ENCODE data around the gene CD320. TPM values are rescaled to one million over a fixed set of nuclear protein-coding genes. Genes with fewer than 3 reads are reported as not detected.
"Not testable (repeated sequence)": the region's sequence is repeated elsewhere in the genome, so short reads cannot be mapped to it uniquely, and the experiment has no call there.

The CD320 gene
- polyA plus RNA-seq, 1 experiment = 22.6 TPM

- no peak for DNase-seq (ENCODE audit: low read depth, low spot score)
- no peak overlapping the region for H3K27ac ChIP-seq (ENCODE audit: low read depth, low read length)
- POLR2A ChIA-PET = no interaction called here
- no peak overlapping the region for H3K4me3 ChIP-seq (ENCODE audit: low read depth, low read length)
- peaks cover 6% of the 10 kb centered on the region; the same call in 1 of the 2 replicates for H3K9me3 ChIP-seq (ENCODE audit: control insufficient read depth, insufficient read depth, low read length)
- no peaks in the 10 kb centered on the region for H3K27me3 ChIP-seq (ENCODE audit: control insufficient read depth, insufficient read depth, low read length)
- CTCF ChIA-PET = interaction anchor here (0.6 kb wide), 1 partner anchor 41 kb away, joined by 3 read pairs; no protein-coding TSS in a partner anchor
- TF ChIP-seq CTCF (IDR thresholded peaks at IDR 0.05; ENCODE audit: low read depth, low read length) = no peak
Measured at GRCh38 chr19:8306235-8307054, 1.7 kb downstream of the CD320 start.

DNA sequence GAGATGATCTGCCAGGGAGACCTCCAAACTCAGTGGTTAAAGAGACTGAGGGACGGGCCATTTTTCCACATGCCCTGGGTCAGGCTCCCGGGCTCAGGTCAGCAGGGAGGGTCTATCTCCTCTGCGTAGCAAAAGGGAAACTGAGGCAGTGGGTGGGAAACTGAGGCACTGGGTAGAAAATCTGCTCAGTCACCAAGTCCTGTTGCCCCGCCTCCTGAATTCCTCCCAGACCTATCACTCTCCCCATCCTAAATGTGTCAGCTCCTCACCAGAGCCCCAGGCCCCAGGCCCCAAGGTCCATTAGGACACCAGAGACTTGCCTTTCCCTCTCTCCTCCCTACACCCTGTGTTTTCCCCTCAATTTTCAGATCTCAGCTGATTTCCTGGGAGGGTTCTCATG, 2.4 kb downstream of the CD320 start:
- no peak overlapping the region for H3K4me3 ChIP-seq (ENCODE audit: low read depth, low read length)
- H3K27me3 ChIP-seq (ENCODE audit: control insufficient read depth, insufficient read depth, low read length) = no peaks in the 10 kb centered on the region
- TF ChIP-seq CTCF (IDR thresholded peaks at IDR 0.05; ENCODE audit: low read depth, low read length) = no peak
- no peak overlapping the region for H3K27ac ChIP-seq (ENCODE audit: low read depth, low read length)
- H3K9me3 ChIP-seq (ENCODE audit: control insufficient read depth, insufficient read depth, low read length) = peaks cover 6% of the 10 kb centered on the region; the same call in 1 of the 2 replicates
- ChIA-PET POLR2A (no interaction called here), CTCF (interaction anchor here (0.5 to 0.6 kb wide), 2 partner anchors 53 to 275 kb away, joined by 3 to 5 read pairs; no protein-coding TSS in a partner anchor)
- DNase-seq (ENCODE audit: low read depth, low spot score) = no peak

DNA sequence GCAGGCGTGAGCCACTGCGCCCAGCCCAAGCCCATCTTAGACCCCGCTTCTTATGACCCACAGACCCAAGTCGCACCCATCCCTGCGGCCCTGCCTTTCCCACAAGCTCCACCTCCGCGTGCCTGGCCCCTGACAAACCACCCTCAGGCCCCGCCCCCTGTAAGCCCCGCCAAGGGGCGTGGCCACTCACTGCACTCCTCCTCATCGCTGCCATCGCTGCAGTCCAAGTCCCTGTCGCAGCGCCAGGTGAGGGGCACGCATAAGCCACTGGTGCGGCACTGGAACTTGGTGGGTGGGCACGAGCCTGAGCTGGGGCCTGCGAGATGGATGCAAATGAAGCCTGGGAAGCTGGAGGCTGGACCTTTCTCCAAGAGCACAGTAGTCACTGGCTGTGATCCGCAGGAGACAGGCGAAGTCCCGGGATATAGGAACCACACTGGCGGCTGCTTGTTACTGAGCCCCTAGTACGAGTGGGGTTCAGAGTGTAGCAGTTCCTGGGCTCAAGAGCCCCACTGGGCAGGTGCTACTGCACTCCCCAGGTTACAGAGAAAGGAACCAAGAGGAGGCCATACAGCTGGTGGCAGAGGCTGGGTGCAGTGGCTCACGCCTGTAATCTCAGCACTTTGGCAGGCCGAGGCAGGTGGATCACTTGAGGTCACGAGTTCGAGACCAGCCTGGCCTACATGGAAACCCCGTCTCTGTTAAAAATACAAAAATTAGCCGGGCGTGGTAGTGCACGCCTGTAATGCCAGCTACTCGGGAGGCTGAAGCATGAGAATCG, 3.1 kb downstream of the CD320 start:
- ChIA-PET POLR2A (no interaction called here), CTCF (no interaction called here)
- Histone ChIP-seq H3K27ac (ENCODE audit: low read depth, low read length) (no peak overlapping the region), H3K4me3 (ENCODE audit: low read depth, low read length) (no peak overlapping the region), H3K27me3 (ENCODE audit: control insufficient read depth, insufficient read depth, low read length) (no peaks in the 10 kb centered on the region), H3K9me3 (ENCODE audit: control insufficient read depth, insufficient read depth, low read length) (peaks cover 6% of the 10 kb centered on the region; the same call in 1 of the 2 replicates)
- DNase-seq (ENCODE audit: low read depth, low spot score) = no peak
- TF ChIP-seq CTCF (IDR thresholded peaks at IDR 0.05; ENCODE audit: low read depth, low read length) = no peak

DNA sequence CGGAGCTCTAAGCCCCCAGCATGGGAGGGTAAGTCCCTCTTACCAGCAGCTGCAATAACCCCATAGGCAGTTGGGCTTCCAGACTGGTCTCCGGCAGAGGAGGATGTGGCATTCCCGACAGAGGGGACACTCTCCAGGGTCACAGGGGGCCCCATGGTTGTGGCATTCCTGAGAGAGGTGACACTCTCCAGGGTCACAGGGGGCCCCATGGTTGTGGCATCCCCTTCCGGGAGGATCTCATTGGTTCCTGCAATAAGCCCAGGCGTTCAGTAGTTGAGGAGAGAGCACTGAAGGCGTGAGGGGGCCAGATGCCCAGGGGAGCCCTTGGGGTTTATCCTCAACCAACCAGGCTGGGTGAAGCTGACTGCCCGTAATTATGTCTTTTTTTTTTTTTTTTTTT, 5.4 kb downstream of the CD320 start:
- Histone ChIP-seq H3K27me3 (ENCODE audit: control insufficient read depth, insufficient read depth, low read length) (no peaks in the 10 kb centered on the region), H3K27ac (ENCODE audit: low read depth, low read length) (no peak overlapping the region), H3K4me3 (ENCODE audit: low read depth, low read length) (no peak overlapping the region), H3K9me3 (ENCODE audit: control insufficient read depth, insufficient read depth, low read length) (peaks cover 6% of the 10 kb centered on the region; the same call in 1 of the 2 replicates)
- no peak for DNase-seq (ENCODE audit: low read depth, low spot score)
- ChIA-PET CTCF (no interaction called here), POLR2A (no interaction called here)
- TF ChIP-seq CTCF (IDR thresholded peaks at IDR 0.05; ENCODE audit: low read depth, low read length) = no peak

DNA sequence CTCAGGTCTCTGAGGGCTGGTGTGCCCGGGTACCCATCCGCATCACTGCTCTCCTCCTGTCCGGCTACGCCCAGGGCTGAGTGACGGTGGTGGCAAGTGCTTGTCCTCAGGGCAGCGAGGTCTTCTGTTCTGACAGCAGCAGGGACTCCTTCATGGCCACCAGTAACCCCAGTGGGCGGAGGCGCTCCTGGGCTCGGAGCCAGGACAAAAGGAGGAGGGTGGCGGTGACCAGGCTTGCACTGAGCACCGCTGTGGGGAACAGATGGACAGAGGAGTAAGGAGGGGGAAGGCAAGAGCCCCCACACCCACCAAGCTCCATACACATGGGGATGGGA, 5.8 kb downstream of the CD320 start:
- H3K27me3 ChIP-seq (ENCODE audit: control insufficient read depth, insufficient read depth, low read length) = no peaks in the 10 kb centered on the region
- DNase-seq (ENCODE audit: low read depth, low spot score) = no peak
- H3K4me3 ChIP-seq (ENCODE audit: low read depth, low read length) = no peak overlapping the region
- TF ChIP-seq CTCF (IDR thresholded peaks at IDR 0.05; ENCODE audit: low read depth, low read length) = no peak
- H3K9me3 ChIP-seq (ENCODE audit: control insufficient read depth, insufficient read depth, low read length) = peaks cover 6% of the 10 kb centered on the region; the same call in 1 of the 2 replicates
- no peak overlapping the region for H3K27ac ChIP-seq (ENCODE audit: low read depth, low read length)
- ChIA-PET CTCF (no interaction called here), POLR2A (no interaction called here)

- DNase-seq (ENCODE audit: low read depth, low spot score); CTCF ChIA-PET; H3K27ac ChIP-seq (ENCODE audit: low read depth, low read length); POLR2A ChIA-PET; H3K4me3 ChIP-seq (ENCODE audit: low read depth, low read length); H3K27me3 ChIP-seq (ENCODE audit: control insufficient read depth, insufficient read depth, low read length); H3K9me3 ChIP-seq (ENCODE audit: control insufficient read depth, insufficient read depth, low read length): not testable (repeated sequence)
Measured at GRCh38 chr19:8291337-8291736, 16.8 kb downstream of the CD320 start.

GRCh38 chr19:8276508-8276907, 31.6 kb downstream of the CD320 start:
- H3K9me3 ChIP-seq (ENCODE audit: control insufficient read depth, insufficient read depth, low read length); H3K27ac ChIP-seq (ENCODE audit: low read depth, low read length); POLR2A ChIA-PET; H3K27me3 ChIP-seq (ENCODE audit: control insufficient read depth, insufficient read depth, low read length); H3K4me3 ChIP-seq (ENCODE audit: low read depth, low read length); DNase-seq (ENCODE audit: low read depth, low spot score); CTCF ChIA-PET: not testable (repeated sequence)
